GM19193 (cell line): ENCODE results near the gene KIF3C.

Experiments
- POLR2A ChIP-seq: IDR thresholded peaks from 4 replicates; pipeline ENCODE4 v1.6.1; 2011; ENCODE audit not compliant: insufficient read depth, insufficient read length; ENCODE audit errors: extremely low read depth

The KIF3C gene

GRCh38 chr2:25982273-25982967 is at the start of gene KIF3C:
TSS of gene KIF3C (minus strand) at chr2:25982497. CDS start at chr2:25981917, 580 bp downstream.
- TF ChIP-seq POLR2A, result no peak

DNA sequence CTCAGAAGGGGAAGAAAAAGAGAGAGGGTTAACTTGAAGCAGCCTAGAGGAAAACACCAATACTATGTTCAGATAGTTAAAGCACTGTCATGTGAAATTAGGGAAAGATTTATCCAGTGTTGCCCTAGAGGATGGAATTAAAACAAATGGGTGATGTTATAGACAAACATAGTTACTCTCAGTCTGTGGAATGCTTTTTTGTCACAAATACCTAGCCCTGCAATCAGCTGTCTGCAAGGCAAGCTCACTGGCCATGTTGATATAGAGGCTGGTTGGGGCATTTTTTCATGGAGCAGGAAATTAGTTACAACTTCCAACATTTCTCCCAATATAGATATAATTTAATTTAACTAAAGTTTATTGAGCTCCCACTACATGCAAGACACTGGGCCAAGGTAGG is 43.2 kb upstream of the KIF3C start:
- no peak for TF ChIP-seq POLR2A

DNA sequence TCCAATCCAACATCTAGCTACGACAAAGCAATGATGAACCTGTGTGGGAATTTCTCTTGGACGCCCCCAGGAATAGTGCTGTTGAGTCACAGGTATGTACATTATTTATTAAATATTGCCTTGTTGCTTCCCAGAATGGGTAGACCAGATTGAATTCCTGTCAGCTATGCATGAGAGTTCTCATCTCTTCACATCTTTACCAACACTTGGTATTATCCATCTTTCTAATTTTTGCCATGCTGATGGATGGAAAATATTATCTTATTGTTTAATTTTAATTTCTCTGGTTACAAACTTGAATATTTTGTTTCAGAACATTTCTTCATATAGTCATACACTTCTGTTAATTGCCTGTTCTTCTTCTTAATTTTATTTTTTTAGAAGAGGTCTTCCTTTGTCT is 42.0 kb upstream of the KIF3C start:
- TF ChIP-seq POLR2A, result no peak

GRCh38 chr2:26020231-26020640 is 37.9 kb upstream of the KIF3C start:
- TF ChIP-seq POLR2A, result no peak

DNA sequence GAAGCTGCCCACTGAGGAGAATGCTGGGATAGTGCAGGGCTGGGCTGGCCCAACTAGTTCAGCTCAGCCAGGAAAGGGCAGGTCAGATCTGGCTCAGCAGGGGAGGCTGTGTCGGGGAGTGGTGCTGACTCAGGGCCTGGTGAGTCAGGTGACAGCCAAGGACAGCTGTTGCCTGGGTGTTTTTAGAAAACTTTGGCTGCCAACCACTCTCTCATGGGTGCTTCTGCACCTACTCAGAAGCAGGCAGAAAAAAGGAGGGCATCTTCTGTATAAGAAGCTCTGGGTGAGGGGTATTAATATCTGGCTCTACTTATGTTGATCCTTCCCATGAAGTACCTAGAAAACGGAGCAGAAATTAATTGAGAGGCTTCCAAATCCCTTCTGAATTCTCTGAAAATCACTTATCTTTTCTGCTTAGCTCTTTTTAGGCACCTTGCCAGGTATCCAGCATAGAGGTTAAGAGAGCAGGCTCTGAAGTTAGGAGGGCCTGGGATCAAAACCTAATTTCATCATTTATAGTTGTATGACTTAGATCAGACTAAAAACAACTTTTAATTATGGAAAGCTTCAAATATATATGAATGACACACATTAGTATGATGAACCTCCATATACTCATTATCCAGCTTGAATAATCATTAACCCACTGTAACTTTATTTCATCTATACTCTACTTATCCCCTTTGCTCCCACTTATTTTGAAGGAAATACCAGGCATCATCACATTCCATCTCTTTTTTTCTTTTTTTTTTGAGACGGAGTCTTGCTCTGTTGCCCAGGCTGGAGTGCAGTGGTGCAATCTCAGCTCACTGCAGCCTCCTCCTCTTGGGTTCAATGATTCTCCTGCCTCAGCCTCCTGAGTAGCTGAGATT is 36.1 kb upstream of the KIF3C start:
- TF ChIP-seq POLR2A, result no peak

DNA sequence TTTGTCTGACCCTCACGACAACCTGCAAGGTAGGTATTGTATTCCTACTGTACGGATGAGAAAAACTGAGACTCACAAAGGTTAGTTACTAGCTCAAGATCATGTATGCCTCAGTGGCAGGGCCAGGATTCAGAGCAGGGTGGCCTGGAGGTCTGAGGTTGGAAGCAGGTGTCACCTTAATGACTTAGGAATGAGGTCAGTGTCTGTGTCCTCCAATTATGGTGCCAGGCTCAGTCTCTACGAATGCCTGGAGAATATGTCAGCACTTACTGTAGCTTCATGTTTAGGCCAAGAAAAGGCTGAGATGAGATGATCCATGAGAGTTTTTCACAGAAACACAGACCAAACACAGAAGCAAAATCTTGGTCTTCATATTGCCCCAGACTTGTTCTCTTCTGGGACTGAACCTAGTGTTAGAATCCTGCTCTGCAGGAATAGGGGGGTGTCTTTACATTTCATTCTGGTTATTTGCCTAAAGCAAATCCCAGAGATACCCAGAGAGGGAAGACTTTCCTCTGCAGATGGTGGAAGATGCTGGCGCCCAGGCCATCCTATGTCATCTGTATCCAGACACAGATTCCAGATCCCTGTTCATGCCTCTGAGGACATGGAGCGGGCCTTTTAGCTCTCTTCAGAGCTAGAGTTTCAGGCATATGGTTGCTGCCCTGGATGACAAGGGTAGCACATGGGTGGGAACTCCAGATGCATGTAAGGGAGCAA is 35.3 kb upstream of the KIF3C start:
- no peak for TF ChIP-seq POLR2A

DNA sequence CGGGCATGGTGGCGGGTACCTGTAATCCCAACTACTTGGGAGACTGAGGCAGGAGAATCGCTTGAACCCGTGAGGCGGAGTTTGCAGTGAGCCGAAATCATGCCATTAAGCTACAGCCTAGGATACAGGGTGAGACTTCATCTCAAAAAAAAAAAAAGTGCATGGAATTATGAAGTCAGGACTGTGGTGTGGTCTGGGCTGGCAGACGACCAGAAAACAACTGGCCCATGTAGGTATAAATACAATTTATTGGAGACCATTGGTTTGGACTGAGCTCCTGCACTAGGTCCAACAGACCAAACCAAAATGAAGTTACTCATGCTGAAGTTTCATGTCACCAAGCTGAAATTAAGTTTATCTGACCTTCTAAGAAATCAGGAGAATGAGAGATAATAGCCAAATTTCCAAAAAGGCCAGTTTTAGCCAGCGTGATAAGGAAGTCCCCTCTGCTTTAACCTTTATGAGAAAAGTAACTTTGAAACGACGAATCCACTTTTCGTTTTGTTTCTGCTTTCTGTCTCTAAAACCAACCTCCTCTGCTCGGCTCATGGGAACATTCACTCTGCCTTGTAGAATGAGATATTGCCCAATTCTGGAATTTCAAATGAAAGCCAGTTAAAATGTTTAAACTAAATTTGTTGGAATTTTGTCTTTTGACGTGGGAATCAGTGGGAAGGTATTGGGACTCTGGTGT is 33.9 kb upstream of the KIF3C start:
- no peak for TF ChIP-seq POLR2A

GRCh38 chr2:26013668-26014067 is 31.4 kb upstream of the KIF3C start:
- no peak for TF ChIP-seq POLR2A

GRCh38 chr2:26011990-26012856 is 29.9 kb upstream of the KIF3C start:
- no peak for TF ChIP-seq POLR2A

DNA sequence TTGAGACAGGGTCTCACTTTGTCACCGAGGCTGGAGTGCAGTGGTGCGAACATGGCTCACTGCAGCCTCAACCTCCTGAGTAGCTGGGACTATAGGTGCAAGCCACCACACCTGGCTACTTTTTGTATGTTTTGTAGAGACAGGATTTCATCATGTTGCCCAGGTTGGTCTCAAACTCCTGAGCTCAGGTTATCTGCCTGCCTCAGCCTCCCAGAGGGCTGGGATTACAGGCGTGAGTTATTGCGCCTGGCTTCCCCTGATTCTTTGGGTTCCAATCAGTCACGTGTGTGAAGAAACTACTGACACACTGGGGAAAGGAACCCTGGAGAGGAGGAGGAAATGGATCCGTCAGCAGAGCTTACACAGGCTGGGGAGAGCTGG is 29.3 kb upstream of the KIF3C start:
- no peak for TF ChIP-seq POLR2A

- no peak for TF ChIP-seq POLR2A
These were observed 28.6 kb upstream of the KIF3C start for GRCh38 chr2:26010943-26011342.

DNA sequence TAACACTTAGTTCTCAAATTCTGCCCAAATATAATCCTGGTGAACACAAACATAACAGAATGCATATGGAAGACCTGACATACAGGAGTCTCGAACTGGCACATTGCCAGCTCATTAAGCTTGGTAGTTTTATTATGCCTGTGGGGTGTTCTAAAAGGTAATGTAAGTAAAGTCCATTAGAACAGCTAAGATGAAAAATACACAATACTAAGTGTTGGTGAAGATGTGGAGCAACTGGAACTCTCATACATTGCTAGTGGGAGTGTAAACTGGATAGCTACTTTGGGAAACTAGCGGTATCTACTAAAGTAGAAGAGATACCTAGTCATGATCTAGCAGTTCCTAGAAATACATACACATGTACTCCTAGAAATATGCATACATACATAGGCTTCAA is 27.3 kb upstream of the KIF3C start:
- TF ChIP-seq POLR2A, result no peak

- no peak for TF ChIP-seq POLR2A
These were observed 26.7 kb upstream of the KIF3C start for GRCh38 chr2:26008851-26009566.
